Hindlimb muscle (tissue), 1 donor: ENCODE results near the gene ARHGAP31. TPM values are rescaled to one million over a fixed set of nuclear protein-coding genes. Genes with fewer than 3 reads are reported as not detected.
"Not testable (repeated sequence)": the region's sequence is repeated elsewhere in the genome, so short reads cannot be mapped to it uniquely, and the experiment has no call there.

Source experiments
- DNase-seq: peaks from one replicate; pipeline ENCODE4 v3.0.0-alpha.2; 2013
- polyA plus RNA-seq: library from polyadenylated mRNA; unstranded; fragments of 120-200 nt; gene quantifications from one replicate; pipeline ENCODE4 v1.2.1, GENCODE V29; 2013; ENCODE audit not compliant: insufficient read length

The ARHGAP31 gene
- polyA plus RNA-seq, 1 donor, result 12.0 TPM

GRCh38 chr3:119295816-119296726, 1.9 kb downstream of the ARHGAP31 start:
- DNase-seq, result no peak

GRCh38 chr3:119296727-119297122, 2.5 kb downstream of the ARHGAP31 start:
- DNase-seq, result no peak

- no peak for DNase-seq
Observed at GRCh38 chr3:119297169-119297568, 3.0 kb downstream of the ARHGAP31 start.

- DNase-seq, result no peak
Observed at GRCh38 chr3:119298565-119298941, 4.4 kb downstream of the ARHGAP31 start.

GRCh38 chr3:119300991-119301391, 6.8 kb downstream of the ARHGAP31 start:
- DNase-seq, result no peak

GRCh38 chr3:119301662-119302061, 7.5 kb downstream of the ARHGAP31 start:
- no peak for DNase-seq

GRCh38 chr3:119302697-119303551, 8.7 kb downstream of the ARHGAP31 start:
- DNase-seq, result no peak

GRCh38 chr3:119304201-119304713, 10.1 kb downstream of the ARHGAP31 start:
- no peak for DNase-seq

GRCh38 chr3:119305286-119305685, 11.1 kb downstream of the ARHGAP31 start:
- no peak for DNase-seq

- DNase-seq, result not testable (repeated sequence)
Observed at GRCh38 chr3:119306378-119306777, 12.2 kb downstream of the ARHGAP31 start.

- no peak for DNase-seq
Observed at GRCh38 chr3:119308355-119308754, 14.2 kb downstream of the ARHGAP31 start.

GRCh38 chr3:119309591-119309990, 15.4 kb downstream of the ARHGAP31 start:
- no peak for DNase-seq

- DNase-seq, result no peak
Observed at GRCh38 chr3:119310071-119310470, 15.9 kb downstream of the ARHGAP31 start.

GRCh38 chr3:119311081-119311925, 17.1 kb downstream of the ARHGAP31 start:
- no peak for DNase-seq

GRCh38 chr3:119313461-119313860, 19.3 kb downstream of the ARHGAP31 start:
- no peak for DNase-seq

GRCh38 chr3:119314821-119315220, 20.6 kb downstream of the ARHGAP31 start:
- no peak for DNase-seq

- DNase-seq, result no peak
Observed at GRCh38 chr3:119315600-119316312, 21.6 kb downstream of the ARHGAP31 start.

- DNase-seq, result no peak
Observed at GRCh38 chr3:119316313-119316670, 22.1 kb downstream of the ARHGAP31 start.

- DNase-seq, result no peak
Observed at GRCh38 chr3:119318876-119319275, 24.7 kb downstream of the ARHGAP31 start.

GRCh38 chr3:119319311-119319710, 25.1 kb downstream of the ARHGAP31 start:
- DNase-seq, result no peak

GRCh38 chr3:119320785-119321184, 26.6 kb downstream of the ARHGAP31 start:
- not testable (repeated sequence) for DNase-seq
